Inflammatory macrophage (primary cell): Measurements from ENCODE around the gene OGFR.
A peak's percentile ranks its signal among the peaks of the same experiment; 100 is the strongest.

ENCODE experiments used
- DNase-seq, 2 donors: peaks; one replicate each; pipeline ENCODE4 v3.0.0-alpha.2; 2020 to 2022

The OGFR gene

DNA sequence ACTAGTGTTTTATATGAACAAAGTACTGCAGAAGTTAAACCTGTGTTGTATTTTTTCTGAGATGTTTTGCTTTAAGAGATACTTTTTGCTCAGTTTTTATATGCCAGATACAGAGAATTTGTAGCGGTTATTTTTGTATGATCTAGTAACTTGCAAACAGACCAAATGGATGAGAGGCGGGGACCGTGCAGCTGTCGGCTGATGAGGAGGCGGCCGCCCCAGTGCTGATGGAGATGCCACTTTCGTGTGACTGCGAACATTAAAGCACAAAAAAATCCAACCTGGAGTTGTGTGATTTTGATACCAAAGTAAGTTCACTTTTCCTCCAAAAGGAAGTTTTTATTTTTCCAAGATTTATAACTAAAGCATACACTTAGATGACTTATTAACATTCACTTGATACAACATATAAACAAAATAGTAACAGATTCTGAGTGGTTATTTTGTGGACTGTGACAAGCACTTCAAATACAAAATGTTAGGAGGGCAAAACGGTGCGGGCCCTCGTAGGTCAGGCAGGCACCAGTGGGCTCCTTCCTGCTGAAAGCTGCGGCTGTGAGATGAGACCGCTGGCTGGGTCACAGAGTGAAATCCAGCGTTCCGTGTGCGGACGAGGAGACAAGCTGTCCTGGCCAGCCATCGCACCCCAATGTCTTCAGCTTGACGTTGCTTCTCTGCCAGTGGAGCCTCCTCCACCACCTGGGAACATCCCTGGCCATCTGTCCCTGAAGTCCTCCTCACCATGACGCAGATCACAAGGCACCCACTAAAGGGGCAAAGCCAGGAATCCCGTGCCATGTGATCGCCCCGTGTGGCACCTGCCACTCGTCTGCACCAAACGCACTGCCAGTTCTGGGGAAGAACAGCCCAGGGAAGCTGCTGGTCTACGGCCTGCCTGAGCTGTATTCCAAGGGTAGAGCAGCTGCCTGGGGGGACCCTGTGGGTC is 4.0 kb upstream of the OGFR start:
- no peak for DNase-seq

DNA sequence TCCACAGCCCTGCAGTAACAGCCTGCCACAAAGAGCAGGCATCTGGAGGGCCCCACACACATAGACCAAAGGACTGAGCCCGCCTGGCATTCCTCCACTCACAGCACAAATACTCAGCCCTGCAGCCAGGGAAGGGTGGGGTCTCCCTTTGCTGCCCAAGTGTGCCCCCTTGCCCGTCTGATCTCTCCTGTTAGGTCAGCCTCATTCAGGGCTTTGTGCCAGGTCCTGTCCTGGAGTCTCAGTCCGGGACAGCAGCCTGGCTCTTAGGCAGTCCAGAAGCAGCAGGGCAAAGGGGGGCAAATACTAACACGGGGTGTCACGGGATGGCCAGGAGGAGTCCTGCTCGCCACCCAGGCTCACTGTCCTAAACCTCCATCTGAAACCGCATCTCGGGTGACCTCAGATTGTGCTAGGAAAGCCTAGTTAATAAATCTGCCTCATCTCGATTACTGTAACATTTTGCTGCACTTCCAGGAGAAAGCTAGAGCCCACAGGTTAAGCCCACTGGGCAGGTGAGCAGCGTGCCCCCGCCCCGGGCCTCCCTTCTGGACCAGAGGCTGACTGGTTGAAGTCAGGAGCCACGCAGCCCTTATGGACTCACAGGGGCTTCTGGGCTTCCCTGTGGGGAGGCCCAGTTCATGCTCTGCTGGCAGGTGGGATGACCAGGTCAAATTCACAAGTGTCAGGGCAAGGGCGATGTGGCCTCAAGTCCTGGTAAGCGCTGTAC is 3.2 kb upstream of the OGFR start:
- no peak for DNase-seq

DNA sequence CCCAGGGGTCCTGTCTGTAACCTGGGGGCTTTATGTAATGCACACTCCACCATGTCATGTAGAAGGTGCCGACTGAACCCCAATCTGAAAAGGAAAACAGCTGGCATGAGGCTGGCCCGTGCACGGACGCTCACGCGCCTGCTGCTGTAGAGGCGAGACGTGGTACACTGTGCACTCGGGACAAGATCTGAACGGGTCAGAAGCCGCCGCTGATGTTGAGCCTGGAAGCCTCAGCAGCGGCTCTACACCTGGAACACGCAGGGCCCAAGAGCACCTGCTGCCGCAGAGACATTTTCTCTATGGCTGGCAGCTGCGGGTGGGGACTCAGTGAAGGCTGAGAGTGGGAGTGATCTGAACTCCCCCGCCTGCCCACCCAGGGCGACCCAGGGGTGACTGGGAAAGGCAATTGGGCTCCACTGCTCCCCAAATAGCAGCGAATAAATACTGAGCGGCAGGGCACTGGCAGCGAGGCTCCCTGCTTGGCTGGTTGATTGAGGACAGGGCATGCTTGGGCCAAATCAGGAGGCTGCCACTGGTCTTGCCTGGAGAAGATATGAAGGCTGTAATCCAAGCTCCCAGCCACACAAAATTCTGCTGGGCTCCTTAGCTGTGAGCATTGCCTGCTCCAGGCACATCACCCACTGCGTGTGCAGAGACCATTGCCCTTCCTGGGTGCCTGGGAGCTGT is 2.5 kb upstream of the OGFR start:
- DNase-seq = no peak

DNA sequence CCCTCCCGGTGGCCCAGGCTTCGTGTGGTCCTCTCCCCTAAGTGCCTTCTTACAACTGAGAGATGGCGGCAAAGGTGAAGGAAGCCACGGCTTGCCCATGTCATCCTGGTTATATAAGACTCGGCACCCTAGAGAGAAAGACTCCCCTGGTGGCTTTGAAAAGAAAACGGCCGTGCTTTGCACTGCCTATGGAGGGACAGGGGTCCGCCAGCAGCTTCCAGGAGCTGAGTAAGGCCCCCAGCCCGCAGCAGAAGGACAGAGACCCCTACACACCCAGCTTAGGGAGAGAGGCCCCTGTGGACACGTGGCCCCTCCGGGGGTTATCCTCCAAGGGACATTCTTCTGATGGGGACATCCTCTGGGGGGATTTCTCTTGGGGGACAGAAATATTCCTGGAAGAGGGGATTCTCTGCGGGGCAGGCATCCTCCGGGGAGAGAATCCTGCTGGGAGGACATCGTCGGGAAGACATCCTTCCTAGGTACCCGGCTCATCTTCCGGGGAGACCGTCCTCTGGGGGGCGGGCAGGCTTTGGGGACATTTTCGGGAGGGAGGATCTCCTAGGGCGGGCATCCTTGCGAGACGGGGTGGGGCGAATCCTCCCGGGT is 511 bp upstream of the OGFR start:
- no peak for DNase-seq

DNA sequence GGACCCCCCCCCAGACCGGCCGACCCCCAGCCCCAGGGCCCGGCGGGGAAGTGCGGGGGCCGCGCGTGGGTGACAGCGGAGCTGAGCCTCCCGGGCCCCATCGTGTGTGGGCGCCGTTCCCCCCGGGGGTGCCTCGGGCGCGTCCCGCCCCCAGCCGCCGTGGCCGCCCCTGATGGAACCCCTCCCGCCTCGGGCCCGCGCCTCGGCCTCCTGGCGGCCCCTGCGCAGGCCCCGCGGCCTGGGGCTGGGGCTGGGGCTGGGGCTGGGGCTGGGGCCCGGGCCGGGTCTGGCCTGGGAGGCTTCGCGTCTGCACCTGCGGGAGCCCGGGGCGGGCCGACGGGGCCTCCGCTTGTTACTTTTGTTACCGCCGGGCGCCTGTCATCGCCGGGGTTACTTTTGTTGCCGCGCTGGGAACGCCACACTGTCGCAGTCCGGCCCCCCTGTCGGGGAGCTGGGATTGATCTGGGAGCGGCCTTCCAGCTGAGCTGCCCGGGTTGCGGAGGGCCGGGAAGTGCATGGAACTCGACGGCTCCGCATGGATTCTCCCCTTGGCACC is 598 bp downstream of the OGFR start:
- DNase-seq = no peak

DNA sequence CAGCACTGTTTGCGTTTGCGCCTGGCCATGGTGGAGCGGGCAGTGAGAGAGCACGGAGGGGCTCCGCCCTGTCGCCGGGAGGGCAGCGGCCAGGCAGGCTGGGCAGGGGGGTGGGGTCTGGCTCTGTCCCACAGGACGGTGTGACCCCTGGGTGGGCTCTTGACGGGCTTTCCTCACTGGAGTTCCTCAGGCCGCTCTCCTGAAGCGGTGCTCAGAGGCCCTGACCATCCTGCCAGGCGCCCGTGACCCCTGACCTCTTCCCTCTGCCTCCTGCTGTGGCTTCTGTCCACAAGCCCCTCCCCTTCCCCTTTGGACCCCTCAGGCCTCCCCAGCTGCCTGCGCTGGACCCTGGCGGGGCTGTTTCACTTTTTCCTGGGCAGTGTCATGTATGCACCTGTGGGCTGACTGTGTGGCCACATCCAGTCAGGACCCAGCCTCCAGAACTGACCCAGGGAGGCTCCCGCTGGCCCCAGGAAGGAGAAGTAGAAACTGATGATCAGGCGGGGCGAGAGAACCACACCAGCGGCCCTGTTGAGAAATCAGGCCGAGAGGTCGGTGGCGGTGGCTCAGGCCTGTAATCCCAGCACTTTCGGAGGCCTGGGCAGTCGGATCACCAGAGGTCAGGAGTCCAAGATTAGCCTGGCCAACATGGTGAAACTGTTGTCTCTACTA is 1.2 kb downstream of the OGFR start:
- DNase-seq = peak; percentile 88 to 89

DNA sequence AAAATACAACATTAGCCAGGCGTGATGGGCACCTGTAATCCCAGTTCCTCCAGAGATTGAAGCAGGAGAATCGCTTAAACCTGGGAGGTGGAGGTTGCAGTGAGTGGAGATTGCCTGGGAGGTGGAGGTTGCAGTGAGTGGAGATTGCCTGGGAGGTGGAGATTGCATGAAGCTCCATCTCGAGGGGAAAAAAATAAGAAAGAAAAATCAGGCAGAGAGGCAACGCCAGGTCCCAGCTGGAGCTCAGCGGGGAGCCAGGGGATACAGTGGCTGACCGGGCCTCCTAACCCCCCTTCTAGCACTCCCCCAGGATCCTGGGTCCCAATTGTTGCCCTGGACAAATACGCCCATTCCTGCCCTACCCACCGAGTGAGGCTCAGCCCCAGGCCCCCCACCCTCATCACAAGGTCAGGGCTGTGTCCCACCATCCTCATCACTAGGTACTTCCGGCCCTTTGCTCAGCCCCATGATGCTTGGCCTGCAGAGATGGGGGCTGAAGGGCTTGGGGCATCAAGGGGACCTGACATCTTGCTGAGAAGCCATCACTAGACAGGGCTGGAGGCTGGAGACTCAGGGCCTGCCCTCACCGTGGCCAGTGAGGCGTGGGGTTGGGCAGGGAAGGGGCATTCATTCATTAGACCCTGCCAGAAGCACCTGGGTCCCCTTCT is 1.9 kb downstream of the OGFR start:
- DNase-seq = no peak

DNA sequence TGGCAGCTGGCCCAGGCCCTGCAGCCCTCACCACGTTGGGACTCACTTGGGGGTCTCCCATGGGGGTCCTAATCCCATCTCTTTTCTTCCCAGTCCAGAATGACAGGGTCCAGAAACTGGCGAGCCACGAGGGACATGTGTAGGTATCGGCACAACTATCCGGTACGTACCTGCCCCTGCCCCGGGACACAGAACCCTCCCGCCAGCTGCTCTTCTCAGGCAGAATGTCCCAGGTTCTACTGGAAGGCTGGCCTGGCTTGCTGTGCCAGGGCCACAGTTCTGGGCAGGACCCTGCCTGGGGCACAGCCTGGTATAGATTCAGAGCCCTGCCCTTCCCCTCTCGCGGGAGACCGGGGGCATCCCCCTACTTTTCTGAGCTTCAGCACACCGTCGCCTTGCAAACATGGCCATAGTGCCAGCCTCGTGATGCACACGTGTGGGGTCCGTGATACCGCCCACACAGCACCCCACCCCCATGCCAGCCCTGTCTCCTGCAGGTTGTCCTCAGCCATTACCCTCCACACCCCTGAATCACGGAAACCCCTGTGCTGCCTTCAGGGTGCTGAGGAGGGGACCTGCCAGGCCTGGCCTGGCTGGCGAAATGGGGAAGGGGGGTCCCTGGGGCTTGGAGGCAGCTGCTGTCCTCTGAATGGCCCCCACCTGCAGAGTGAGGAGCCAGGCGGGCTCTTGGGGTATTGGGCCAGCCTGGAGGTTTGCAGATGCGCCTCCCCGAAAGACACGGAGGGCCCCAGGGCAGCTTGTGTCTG is 3.0 kb downstream of the OGFR start:
- no peak for DNase-seq

DNA sequence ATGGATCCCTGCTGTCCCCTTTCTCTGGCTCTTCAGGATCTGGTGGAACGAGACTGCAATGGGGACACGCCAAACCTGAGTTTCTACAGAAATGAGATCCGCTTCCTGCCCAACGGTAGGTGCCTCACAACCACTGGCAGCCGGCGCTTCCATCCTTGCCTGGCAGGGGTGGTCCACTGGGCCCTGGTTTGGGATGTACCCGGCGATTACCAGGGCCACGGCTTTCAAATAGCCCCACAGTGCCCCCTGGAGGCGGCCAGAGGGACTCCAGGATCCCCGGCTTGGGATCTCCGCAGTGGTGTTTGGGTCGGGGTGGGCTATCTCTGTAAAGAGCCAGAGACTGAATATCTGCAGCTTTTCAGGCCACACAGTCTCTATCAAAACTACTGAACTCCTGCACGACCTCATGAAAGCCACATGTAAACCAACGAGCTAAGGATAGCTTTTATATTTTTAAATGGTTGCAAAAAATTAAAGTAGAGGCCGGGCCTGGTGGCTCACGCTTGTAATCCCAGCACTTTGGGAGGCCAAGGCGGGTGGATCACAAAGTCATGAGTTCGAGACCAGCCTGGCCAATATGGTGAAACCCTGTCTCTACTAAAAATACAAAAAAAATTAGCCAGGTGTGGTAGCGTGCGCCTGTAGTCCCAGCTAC is 3.7 kb downstream of the OGFR start:
- DNase-seq = peak; percentile 52 to 68

DNA sequence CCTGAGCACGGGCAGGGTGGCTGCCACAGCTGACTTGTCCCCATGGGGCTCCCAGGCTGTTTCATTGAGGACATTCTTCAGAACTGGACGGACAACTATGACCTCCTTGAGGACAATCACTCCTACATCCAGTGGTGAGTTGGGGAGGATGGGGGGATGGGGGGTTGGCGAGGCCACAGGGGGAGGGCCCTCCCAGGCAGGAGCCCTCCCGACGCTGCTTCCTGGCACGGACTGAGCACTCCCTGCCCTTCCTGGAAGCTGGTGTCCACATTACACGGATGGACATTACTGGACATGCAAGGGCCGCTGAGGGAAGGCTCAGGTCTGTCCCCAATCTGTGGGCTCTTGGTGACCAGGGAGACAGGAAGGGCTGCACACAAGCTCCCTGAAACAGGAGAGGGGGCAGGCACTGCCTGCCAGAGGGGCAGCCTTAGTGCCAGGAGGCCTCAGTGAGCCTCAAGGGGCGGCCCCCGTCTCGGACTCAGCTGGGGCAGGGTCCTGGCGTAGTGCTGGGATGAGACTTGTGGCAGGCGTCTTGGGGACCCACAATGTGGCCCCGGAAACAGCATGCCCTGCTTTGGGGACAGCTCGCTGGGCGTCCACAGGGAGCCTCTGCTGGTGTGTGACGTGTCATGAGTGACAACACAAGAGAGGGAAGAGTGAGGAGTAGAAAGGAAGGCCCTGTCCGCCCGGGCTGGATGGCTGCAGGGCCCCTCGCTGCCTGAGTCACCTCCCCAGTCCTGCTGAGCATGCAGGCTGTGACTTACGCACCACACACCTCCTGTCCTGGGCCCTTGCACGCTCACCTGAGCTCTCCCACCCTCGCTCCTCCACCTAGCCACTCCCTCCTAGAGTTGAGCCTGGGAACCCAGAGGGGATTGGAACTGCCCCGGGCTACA is 5.1 kb downstream of the OGFR start:
- DNase-seq = no peak

DNA sequence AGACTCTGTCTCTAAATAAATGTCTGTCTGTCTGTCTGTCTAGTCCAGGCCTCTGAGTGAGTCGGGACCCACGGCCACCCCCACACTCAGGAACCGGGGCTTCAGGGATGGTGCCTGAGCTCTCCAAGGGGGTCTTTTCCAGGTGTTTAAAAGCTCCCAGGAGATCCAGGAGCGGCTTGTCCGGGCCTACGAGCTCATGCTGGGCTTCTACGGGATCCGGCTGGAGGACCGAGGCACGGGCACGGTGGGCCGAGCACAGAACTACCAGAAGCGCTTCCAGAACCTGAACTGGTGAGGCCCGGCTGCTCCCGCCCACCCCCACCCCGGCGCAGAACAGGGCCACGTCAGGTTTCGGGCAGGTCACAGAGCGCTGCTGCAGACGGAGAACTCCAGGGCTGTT is 6.7 kb downstream of the OGFR start:
- no peak for DNase-seq

DNA sequence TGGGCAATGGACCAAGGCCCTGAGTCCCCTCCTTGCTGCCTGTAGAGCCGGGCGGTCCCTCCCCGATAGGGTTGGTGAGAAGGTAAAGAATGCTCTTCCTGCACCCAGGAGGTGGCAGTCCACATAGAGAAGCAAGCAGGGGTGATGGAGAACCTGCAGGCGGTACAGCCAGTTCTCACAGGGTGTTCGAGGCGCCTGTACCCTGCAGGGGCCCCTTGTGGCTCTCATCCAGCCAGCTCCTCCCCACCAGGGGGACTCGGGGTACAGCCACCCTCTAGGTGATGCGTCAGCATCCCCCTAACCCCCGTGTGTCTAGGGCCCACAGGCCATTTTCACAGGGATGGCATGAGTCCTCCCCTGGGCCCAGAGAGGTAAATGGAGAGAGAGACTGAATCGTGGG is 7.1 kb downstream of the OGFR start:
- no peak for DNase-seq

DNA sequence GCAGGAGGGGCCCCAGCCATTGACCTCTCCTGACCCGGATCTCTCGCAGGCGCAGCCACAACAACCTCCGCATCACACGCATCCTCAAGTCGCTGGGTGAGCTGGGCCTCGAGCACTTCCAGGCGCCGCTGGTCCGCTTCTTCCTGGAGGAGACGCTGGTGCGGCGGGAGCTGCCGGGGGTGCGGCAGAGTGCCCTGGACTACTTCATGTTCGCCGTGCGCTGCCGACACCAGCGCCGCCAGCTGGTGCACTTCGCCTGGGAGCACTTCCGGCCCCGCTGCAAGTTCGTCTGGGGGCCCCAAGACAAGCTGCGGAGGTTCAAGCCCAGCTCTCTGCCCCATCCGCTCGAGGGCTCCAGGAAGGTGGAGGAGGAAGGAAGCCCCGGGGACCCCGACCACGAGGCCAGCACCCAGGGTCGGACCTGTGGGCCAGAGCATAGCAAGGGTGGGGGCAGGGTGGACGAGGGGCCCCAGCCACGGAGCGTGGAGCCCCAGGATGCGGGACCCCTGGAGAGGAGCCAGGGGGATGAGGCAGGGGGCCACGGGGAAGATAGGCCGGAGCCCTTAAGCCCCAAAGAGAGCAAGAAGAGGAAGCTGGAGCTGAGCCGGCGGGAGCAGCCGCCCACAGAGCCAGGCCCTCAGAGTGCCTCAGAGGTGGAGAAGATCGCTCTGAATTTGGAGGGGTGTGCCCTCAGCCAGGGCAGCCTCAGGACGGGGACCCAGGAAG is 7.7 kb downstream of the OGFR start:
- peak; percentile 46 to 62 for DNase-seq

DNA sequence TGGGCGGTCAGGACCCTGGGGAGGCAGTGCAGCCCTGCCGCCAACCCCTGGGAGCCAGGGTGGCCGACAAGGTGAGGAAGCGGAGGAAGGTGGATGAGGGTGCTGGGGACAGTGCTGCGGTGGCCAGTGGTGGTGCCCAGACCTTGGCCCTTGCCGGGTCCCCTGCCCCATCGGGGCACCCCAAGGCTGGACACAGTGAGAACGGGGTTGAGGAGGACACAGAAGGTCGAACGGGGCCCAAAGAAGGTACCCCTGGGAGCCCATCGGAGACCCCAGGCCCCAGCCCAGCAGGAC is 8.2 kb downstream of the OGFR start:
- no peak for DNase-seq

DNA sequence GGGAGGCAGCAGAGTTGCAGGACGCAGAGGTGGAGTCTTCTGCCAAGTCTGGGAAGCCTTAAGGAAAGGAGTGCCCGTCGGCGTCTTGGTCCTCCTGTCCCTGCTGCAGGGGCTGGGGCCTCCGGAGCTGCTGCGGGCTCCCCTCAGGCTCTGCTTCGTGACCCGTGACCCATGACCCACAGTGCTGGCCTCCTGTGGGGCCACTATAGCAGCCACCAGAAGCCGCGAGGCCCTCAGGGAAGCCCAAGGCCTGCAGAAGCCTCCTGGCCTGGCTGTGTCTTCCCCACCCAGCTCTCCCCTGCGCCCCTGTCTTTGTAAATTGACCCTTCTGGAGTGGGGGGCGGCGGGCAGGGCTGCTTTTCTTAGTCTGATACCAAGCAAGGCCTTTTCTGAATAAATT is 9.0 kb downstream of the OGFR start:
- DNase-seq = no peak

DNA sequence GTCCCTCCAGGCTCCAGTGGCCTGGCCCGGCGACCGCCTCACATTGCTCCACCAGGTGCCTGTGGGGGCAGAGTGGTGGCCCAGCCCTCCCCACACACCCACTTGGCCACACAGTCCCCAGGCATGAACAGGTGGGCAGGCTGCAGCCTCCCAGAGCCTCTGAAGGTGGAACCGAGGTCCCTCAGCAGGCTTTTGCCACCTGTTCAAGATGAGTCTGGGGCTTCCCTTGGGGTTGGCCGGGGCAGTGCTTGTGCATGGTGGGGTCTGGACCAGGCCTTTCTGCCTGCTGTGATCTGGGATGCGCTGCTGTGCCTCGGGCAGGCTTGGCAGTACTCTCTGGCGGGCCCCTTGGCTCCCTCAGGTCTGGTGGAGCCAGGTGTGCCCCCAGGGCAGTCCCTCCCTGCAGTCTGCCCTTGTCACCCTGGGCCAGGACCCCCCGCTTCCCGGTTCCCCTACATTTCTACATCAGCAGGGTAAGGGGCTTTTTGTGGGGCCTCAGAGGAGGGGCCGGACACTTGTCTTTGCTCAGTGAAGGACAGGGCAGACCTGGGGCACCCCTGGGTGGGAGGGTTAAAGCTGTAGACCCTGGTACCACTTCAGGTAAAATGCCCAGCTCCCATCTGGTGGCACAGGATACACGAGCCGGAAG is 9.5 kb downstream of the OGFR start:
- no peak for DNase-seq

DNA sequence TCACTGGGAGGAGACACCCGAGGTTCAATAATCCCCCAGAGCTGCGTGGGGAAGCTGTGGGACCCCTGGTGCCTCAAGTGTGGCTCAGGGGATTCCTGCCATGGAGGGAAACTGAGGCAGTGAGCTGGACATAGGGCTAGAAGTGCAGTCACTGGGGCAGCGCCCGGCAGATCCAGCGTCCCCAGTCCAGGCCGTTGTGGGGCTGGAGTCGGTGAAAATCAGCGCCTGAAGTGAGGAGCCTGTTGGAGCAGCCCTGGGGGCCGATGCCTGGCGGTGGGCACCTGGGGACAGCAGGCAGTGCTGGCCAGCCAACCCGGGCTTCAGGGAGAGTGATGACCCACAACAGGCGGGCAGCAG is 10.1 kb downstream of the OGFR start:
- DNase-seq = no peak
